AG04450 (cell line): ENCODE measurements around the gene CDX1. TPM values are rescaled to one million over a fixed set of nuclear protein-coding genes. Genes with fewer than 3 reads are reported as not detected.
A peak's percentile ranks its signal among the peaks of the same experiment; 100 is the strongest.

ENCODE experiments used
- CTCF ChIA-PET: fragments of 300-600, 350-600 bp; formaldehyde crosslinking; extraction: SDS; loops from one replicate; lab custom pipeline; 2022; ENCODE audit warnings: antibody characterized with exemption, inconsistent platforms; lab: Charles Lee
- POLR2A ChIA-PET: fragments of 350-600 bp; formaldehyde crosslinking; extraction: SDS; loops from one replicate; lab custom pipeline; 2021; ENCODE audit warnings: antibody characterized with exemption, inconsistent platforms; lab: Yijun Ruan, JAX
- DNase-seq: peaks from one replicate; pipeline ENCODE4 v3.0.0-alpha.2; 2011; ENCODE audit warnings: low read depth, low spot score
- H3K27ac ChIP-seq: one replicate; pipeline ENCODE4 v1.5.1; 2012; ENCODE audit warnings: low read depth, low read length, control low read depth
- H3K27me3 ChIP-seq: one replicate; pipeline ENCODE4 v1.6.0; 2012; ENCODE audit warnings: low read length; ENCODE audit not compliant: control insufficient read depth, insufficient read depth
- H3K4me3 ChIP-seq: 2 replicates; pipeline ENCODE4 v1.5.1; 2011; ENCODE audit warnings: mild to moderate bottlenecking, low read depth, low read length, control low read depth
- H3K9me3 ChIP-seq: 2 replicates; pipeline ENCODE4 v1.5.1; 2012; ENCODE audit warnings: low read length; ENCODE audit not compliant: control insufficient read depth, insufficient read depth
- polyA plus RNA-seq: library from polyadenylated mRNA; depleted of rRNA; stranded (reverse); fragments of >200 nt; gene quantifications from 2 replicates; pipeline ENCODE4 v1.2.3, GENCODE V29; 2011
- TF ChIP-seq, protein P1 (sequence below): IDR thresholded peaks from 2 replicates; pipeline ENCODE4 v1.5.1; 2011; ENCODE audit warnings: low read depth, low read length, control low read depth, inconsistent platforms

Gene CDX1
- polyA plus RNA-seq, 1 experiment = 0.30 TPM

DNA sequence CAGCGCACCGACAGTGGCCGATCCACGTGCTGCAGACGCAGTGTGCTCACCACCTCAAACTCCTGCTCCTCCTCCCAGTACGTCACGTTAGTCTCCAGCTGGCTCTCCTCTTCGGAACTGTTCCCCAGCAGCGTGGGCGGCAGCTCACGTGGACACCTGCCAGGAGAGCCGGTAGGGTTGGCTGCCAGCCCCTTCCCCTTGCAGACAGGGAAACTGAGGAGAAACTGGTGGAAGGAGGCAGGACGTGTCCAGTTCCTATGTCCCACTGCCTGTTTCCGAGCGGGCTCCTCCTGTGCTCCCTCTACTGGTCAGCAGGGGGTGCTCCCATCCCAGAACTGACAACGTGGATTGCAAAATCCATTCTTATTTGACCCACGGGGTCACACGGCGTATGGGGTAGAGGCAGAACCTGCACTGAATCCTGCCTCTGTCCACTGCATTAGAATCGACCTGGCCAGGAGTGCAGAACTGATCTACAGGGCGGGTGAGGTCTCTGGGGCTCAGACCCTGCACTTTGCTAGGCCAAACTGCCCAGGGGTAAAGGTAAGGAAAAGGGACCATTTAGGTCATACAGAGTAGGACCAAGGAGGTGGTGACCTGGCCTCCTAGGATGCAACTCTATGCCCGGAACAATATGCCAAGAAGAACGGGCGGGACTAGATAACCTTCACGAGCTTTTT, 36.6 kb upstream of the CDX1 start:
- Histone ChIP-seq H3K4me3 (no peak overlapping the region), H3K27me3 (no peaks in the 10 kb centered on the region), H3K9me3 (no peaks in the 10 kb centered on the region), H3K27ac (no peak overlapping the region)
- POLR2A ChIA-PET = interaction anchor here (1.7 kb wide), 1 partner anchor 26 kb away, joined by 6 read pairs; the partner anchor contains the start of gene PDGFRB
- CTCF ChIA-PET = interaction anchor here (0.6 to 6.2 kb wide), 8 partner anchors 9 to 221 kb away, joined by 3 to 59 read pairs (median 4); no protein-coding TSS in a partner anchor
- TF ChIP-seq, protein P1, sequence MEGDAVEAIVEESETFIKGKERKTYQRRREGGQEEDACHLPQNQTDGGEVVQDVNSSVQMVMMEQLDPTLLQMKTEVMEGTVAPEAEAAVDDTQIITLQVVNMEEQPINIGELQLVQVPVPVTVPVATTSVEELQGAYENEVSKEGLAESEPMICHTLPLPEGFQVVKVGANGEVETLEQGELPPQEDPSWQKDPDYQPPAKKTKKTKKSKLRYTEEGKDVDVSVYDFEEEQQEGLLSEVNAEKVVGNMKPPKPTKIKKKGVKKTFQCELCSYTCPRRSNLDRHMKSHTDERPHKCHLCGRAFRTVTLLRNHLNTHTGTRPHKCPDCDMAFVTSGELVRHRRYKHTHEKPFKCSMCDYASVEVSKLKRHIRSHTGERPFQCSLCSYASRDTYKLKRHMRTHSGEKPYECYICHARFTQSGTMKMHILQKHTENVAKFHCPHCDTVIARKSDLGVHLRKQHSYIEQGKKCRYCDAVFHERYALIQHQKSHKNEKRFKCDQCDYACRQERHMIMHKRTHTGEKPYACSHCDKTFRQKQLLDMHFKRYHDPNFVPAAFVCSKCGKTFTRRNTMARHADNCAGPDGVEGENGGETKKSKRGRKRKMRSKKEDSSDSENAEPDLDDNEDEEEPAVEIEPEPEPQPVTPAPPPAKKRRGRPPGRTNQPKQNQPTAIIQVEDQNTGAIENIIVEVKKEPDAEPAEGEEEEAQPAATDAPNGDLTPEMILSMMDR = peak; percentile 98
- no peak for DNase-seq

DNA sequence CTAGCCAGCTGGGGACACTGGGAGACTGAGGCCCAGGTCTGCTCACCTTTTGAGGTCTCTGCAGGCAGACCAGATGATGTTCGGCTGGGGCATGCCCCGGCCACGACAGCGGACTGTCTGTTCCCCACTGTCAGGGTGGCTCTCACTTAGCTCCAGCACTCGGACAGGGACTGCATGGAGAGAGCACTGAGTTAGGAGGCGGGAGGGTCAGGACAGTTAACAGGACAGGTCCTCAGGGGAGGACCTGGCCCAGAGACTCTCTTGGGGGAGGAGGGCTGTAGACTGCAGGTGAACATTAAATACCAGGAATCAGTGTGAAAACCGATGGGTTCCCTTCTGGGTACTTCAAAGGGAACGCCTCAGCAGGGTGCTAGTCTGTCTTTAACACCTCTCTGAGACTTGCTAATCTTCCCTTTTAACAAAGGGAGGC, 36.1 kb upstream of the CDX1 start:
- no peaks in the 10 kb centered on the region for H3K27me3 ChIP-seq
- POLR2A ChIA-PET = interaction anchor here (0.9 to 1.7 kb wide), 2 partner anchors 13 to 25 kb away, joined by 3 to 6 read pairs; partner anchors contain the start of gene PDGFRB
- H3K27ac ChIP-seq = peak overlapping the region; percentile 52
- H3K4me3 ChIP-seq = no peak overlapping the region
- no peak for DNase-seq
- CTCF ChIA-PET = interaction anchor here (0.6 to 6.2 kb wide), 5 partner anchors 8 to 221 kb away, joined by 3 to 59 read pairs (median 5); no protein-coding TSS in a partner anchor
- H3K9me3 ChIP-seq = no peaks in the 10 kb centered on the region
- TF ChIP-seq, protein P1 = no peak

DNA sequence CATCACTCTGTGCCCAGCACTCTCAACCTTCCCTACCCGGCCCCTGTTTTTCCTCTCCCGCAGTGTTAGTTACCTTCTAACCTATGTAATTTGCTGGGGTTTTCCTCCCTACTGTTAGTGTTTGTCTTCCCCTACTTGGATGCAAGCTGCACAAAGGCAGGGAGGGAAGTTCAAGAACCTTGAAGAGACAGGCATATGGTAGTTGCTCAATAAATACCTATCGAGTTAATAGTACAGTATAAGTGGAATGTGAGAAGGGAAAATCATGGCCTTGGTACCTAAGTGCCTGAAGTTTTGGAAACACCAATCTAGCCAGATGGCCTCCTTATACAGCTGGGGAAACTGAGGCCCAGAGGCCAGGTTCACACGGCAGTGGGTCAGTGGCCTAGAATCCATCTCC, 35.1 kb upstream of the CDX1 start:
- CTCF ChIA-PET = interaction anchor here (1.4 to 6.2 kb wide), 2 partner anchors 85 to 220 kb away, joined by 3 to 59 read pairs; no protein-coding TSS in a partner anchor
- TF ChIP-seq, protein P1 = no peak

DNA sequence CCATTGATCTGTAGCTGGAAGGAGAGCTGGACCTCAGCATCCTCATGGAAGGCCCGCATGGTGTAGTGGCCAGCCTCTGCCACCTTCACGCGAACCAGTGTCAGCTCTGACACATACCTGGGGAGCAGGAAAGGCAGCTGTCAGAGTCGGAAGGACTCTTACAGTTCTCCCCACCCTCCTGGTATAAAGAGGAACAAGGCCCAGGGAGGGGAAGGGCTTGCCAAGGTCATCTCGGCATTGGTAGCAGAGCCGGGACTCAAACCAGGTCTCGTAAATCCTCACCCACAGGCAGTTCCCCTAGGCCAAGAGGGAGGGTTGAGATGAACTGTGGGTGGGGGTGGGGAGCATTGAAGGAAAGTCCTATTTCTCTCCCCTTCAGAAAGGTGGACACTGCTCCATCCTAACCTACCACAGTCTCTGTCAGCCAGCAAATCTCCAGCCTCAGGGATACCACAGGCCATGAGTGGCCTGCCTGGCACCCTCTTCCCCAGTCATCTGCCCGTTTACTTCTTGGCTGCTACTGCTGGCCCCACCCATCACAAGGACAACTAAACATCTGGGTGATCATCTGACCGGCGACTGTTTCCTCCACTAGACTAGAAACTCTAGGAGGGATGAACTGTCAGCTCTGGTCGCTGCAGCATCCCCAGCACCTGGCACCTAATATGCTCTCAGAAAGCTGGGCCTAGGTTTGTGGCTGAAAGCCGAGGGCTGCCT, 34.4 kb upstream of the CDX1 start:
- TF ChIP-seq, protein P1 = no peak
- Histone ChIP-seq H3K27ac (peak overlapping the region; percentile 52), H3K4me3 (no peak overlapping the region), H3K27me3 (no peaks in the 10 kb centered on the region), H3K9me3 (no peaks in the 10 kb centered on the region; the same call in 1 of the 2 replicates)
- CTCF ChIA-PET = interaction anchor here (6.2 kb wide), 1 partner anchor 84 kb away, joined by 59 read pairs; no protein-coding TSS in a partner anchor
- POLR2A ChIA-PET = interaction anchor here (0.6 kb wide), 1 partner anchor 317 kb away, joined by 3 read pairs; the partner anchor contains the start of gene RPS14
- DNase-seq = no peak

More for the DNA sequence above, 35.1 kb upstream of the CDX1 start:
- no peaks in the 10 kb centered on the region for H3K9me3 ChIP-seq
- H3K4me3 ChIP-seq = no peak overlapping the region
- H3K27me3 ChIP-seq = no peaks in the 10 kb centered on the region
- H3K27ac ChIP-seq = peak overlapping the region; percentile 52
- DNase-seq = no peak
- POLR2A ChIA-PET = interaction anchor here (1.7 kb wide), 1 partner anchor 24 kb away, joined by 6 read pairs; the partner anchor contains the start of gene PDGFRB
